Activated T-cell treated with anti-CD3 and anti-CD28 coated beads, Interleukin-2, amount 50 U/mL, for 24 hours (primary cell): Measurements from ENCODE around the gene FRMD4B.

Experiments
- DNase-seq: peaks from one replicate; pipeline ENCODE4 v3.0.0-alpha.2; 2020
- H3K27ac Mint-ChIP-seq: 2 replicates; pipeline ENCODE4 v1.8.0; 2020; ENCODE audit warnings: mild to moderate bottlenecking, mixed read lengths
- H3K27me3 Mint-ChIP-seq: 2 replicates; pipeline ENCODE4 v1.8.0; 2020; ENCODE audit warnings: mixed read lengths
- H3K36me3 Mint-ChIP-seq: 2 replicates; pipeline ENCODE4 v1.8.0; 2020; ENCODE audit warnings: low read depth, mixed read lengths
- H3K4me1 Mint-ChIP-seq: 2 replicates; pipeline ENCODE4 v1.8.0; 2020; ENCODE audit warnings: low read depth, mixed read lengths
- H3K4me3 Mint-ChIP-seq: 2 replicates; pipeline ENCODE4 v1.8.0; 2020; ENCODE audit warnings: mild to moderate bottlenecking, moderate library complexity, mixed read lengths
- H3K9me3 Mint-ChIP-seq: 2 replicates; pipeline ENCODE4 v1.8.0; 2020; ENCODE audit warnings: mixed read lengths

Gene FRMD4B

DNA sequence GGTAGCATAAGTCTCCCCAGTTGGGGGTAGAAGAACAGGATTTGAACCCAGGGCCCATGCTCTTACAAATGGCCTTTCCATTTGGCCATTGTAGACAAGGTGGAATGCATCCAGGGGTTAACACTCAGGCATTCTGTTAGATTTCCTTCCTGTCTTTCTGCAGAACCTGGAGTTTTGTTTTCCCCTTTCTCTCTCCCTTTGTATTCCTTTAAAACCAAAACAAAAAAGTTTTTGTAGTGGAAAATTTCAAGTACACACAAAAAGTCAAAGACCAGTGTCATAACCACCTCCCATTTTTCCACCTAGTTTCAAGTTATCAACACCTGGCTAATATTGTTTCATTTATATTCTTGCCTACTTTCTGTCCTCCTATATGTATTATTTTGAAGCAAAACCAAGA lies 26.0 kb downstream of the FRMD4B start:
- DNase-seq = no peak
- Mint-ChIP-seq H3K27me3 (no peaks in the 10 kb centered on the region), H3K9me3 (no peaks in the 10 kb centered on the region), H3K4me1 (no peaks in the 10 kb centered on the region), H3K27ac (no peak overlapping the region), H3K4me3 (no peak overlapping the region), H3K36me3 (no peaks in the 10 kb centered on the region)

DNA sequence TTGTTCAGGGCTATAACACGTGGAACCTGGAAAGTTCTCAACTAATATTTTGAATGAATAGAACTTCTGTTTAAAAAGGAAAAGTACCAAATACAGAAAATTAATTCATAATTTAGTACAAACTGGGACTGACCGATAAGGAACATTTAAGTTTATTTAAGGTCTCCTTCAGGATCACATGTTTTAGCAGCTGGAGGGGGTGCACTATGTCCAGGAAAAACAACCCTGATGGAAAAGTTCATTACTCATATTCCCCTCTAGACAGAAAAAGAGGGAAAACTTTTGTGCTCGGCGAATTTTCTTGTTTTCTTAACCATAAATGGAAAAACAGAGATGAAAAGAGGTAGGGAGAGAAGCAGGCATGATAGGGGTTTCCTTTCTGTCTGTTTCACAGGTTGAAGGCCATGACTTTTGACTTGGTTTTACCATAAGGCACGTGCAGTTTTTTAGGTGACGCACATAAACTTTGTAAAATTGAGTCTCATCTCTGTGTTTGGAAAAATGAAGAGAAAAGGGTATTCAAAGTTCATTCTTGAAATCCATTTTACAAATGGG lies 26.5 kb downstream of the FRMD4B start:
- no peaks in the 10 kb centered on the region for H3K36me3 Mint-ChIP-seq
- H3K4me3 Mint-ChIP-seq = no peak overlapping the region
- H3K27me3 Mint-ChIP-seq = peaks cover 2% of the 10 kb centered on the region
- H3K27ac Mint-ChIP-seq = no peak overlapping the region
- no peaks in the 10 kb centered on the region for H3K9me3 Mint-ChIP-seq
- peaks cover 1% of the 10 kb centered on the region for H3K4me1 Mint-ChIP-seq
- DNase-seq = no peak

DNA sequence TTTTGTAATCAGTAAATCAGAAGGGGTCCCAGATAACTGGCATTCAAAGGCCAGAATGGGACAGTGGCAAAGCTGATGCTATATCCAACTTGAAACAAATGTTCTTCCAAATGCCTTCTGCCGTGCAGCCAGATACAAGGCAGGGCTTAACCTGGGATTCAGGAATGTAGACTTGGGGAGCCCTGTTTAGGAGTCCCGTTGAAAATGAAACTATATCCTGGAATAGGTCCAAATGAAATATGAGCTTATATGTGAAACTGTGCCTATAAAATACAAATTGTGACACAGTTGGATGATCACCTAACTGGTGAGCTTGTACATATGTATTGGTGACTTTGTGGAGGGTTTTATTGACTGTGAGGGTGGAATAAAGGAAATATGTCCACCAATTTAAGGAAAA lies 28.7 kb downstream of the FRMD4B start:
- peaks cover 18% of the 10 kb centered on the region for H3K27me3 Mint-ChIP-seq
- DNase-seq = no peak
- H3K4me1 Mint-ChIP-seq = peaks cover 19% of the 10 kb centered on the region
- H3K9me3 Mint-ChIP-seq = no peaks in the 10 kb centered on the region
- no peak overlapping the region for H3K27ac Mint-ChIP-seq
- H3K4me3 Mint-ChIP-seq = no peak overlapping the region
- no peaks in the 10 kb centered on the region for H3K36me3 Mint-ChIP-seq

DNA sequence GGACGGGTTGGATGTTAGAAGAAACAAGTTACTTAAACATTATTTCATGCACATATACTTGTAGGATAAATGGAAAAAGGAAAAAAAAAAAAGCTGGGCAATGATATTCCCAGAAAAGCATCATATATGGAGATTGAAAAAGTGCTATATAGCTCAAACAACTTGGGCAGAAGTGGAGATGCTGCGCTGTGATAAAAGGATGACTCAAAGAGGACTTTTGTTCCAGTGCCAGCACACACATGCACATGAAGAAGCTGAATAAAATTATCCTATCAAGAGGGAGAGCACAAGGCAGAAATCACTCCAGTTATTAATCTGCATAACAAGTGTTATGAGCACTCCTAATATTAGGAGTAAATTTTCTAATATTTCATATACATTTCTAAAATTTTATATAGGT lies 30.9 kb downstream of the FRMD4B start:
- DNase-seq = no peak
- Mint-ChIP-seq H3K9me3 (no peaks in the 10 kb centered on the region), H3K27ac (no peak overlapping the region), H3K4me3 (no peak overlapping the region), H3K36me3 (no peaks in the 10 kb centered on the region), H3K4me1 (peaks cover 19% of the 10 kb centered on the region), H3K27me3 (peaks cover 28% of the 10 kb centered on the region)

DNA sequence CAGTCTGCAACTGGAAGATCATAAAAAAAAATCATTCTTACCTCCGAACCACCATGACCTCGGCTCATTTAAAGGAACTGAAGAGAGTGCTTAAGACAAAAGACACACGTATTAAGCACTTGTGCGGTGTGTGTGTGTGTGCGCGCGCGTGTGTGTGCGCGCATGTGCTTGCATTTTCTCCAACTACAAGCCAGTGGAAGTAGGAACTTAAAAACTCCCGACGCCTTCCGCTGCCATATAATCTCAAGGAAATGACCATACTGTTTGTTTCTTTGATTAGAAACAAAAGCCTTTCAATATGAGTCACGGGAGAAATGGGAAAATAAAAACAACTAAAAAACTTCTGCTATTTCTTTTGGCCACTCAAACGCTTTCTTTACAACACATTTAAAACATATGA lies 32.4 kb downstream of the FRMD4B start:
- no peak for DNase-seq
- Mint-ChIP-seq H3K4me3 (peak overlapping the region; percentile 54), H3K27ac (peak overlapping the region; percentile 13), H3K4me1 (peaks cover 19% of the 10 kb centered on the region), H3K9me3 (no peaks in the 10 kb centered on the region), H3K27me3 (peaks cover 30% of the 10 kb centered on the region), H3K36me3 (no peaks in the 10 kb centered on the region)

DNA sequence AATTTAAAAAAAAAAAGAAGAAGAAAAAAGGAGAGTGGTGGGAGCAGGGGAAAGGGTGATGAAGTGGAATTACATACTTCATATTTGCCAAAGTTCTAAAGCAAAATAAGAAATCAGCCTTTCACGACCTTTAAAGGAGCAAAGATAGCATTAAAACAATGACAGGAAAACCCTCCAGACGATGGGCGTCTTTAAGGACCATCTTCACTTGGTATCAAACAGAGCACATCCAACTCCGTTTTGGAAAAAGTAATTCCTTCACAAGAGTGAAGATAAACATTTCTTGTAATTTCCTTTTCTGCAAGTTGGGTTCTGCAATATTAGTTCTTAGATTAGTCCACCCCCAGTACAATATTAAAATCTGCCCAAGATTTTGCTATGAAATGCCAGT lies 32.8 kb downstream of the FRMD4B start:
- Mint-ChIP-seq H3K27me3 (peaks cover 32% of the 10 kb centered on the region), H3K27ac (no peak overlapping the region), H3K9me3 (no peaks in the 10 kb centered on the region), H3K4me3 (peak overlapping the region; percentile 54), H3K36me3 (no peaks in the 10 kb centered on the region), H3K4me1 (peaks cover 19% of the 10 kb centered on the region)
- DNase-seq = no peak

DNA sequence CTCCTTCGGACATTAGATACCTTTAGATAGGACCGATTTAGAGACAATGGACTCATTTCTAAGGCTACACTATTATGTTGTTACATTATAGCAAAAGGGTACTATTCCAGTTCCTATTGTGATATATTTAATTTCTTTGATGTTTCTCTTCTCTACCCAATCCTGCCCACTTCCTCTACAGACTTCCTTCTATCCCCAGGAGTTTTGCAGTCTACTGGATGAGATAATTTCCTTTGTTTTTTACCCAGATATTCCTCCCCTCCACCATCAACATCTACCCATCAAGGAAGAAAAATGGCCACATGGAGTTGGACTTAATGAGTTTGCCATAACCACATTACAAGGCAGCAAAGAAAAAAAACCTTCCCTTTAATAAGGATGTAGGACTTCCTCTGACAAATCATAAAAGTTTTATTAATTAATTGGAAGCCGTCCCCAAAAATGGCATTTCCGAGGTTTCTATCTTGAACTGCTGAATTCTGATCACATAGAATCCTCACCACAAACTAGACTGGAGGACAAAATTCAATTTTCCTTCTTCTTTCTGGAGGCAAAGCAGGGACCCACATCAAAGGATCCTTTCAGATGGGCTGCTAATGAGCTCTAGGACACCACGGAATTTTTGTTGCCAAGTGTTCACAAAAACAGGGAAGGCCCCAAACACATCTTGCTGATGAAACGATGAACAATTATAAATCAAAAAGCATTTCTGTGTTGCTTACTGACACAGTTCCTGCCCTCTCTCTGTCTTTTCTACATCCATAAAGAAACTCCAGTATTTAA lies 33.4 kb downstream of the FRMD4B start:
- no peak for DNase-seq
- peaks cover 19% of the 10 kb centered on the region for H3K4me1 Mint-ChIP-seq
- no peak overlapping the region for H3K4me3 Mint-ChIP-seq
- H3K9me3 Mint-ChIP-seq = no peaks in the 10 kb centered on the region
- no peak overlapping the region for H3K27ac Mint-ChIP-seq
- H3K27me3 Mint-ChIP-seq = peaks cover 34% of the 10 kb centered on the region
- no peaks in the 10 kb centered on the region for H3K36me3 Mint-ChIP-seq

DNA sequence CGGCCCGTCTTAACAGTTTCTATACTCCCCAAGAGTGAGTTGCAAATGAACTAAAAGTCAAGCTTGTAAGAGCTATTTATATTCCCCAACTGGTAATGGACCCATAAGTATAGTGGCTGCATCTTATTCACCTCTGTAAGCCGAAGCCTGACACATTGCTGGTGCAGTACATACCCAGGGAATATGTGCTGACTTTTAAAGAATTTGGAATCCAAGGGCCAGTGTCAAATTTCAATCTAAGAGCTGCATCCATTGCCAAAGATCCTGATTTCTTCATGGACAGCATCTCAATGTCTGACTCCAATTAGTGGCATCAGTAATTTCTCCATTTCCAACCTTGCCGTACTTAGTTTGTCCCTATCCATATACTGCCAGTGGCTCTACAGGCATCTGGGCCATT lies 42.0 kb downstream of the FRMD4B start:
- no peaks in the 10 kb centered on the region for H3K4me1 Mint-ChIP-seq
- peaks cover 19% of the 10 kb centered on the region for H3K27me3 Mint-ChIP-seq
- H3K9me3 Mint-ChIP-seq = peaks cover 2% of the 10 kb centered on the region
- H3K4me3 Mint-ChIP-seq = no peak overlapping the region
- no peak overlapping the region for H3K27ac Mint-ChIP-seq
- no peak for DNase-seq
- H3K36me3 Mint-ChIP-seq = no peaks in the 10 kb centered on the region

DNA sequence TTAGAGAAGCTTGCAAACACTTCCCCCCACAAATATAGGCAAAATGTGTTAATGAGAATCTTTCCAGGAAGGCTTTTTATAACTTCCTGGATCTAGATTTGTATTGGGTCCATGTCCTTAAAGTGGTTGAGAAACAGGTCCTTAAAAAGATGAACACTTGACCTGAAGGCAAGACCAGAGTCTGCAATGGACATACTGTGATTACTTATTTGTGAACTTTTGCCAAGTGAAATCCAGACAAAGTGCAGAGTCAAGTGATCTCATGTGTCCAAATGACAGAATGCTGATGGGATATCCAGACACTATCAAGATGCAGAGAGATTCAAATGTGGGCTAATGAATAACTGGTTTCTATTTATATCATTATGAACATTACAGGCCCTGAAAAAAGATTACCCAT lies 43.8 kb downstream of the FRMD4B start:
- Mint-ChIP-seq H3K27me3 (peaks cover 9% of the 10 kb centered on the region), H3K4me1 (no peaks in the 10 kb centered on the region), H3K4me3 (no peak overlapping the region), H3K27ac (no peak overlapping the region), H3K36me3 (no peaks in the 10 kb centered on the region), H3K9me3 (peaks cover 2% of the 10 kb centered on the region)
- DNase-seq = no peak

DNA sequence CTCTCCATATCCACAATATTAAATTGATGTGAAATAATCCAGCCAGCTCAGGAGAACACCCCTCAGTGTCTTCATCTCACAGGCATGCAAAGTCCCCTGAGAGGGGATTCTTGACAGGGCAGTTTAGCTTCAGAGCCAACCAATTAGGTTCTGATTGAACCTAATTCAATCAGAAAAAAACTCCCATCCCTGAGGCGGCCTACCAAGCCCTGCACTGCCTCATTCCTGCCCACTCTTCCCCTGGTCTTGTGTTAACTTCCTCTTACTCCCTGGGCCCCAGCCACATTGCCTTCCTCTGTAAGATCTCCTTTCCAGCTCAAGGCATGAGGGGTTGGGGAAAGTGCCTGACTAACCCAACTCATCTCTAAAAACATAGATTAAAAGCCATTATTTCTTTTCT lies 46.1 kb downstream of the FRMD4B start:
- H3K4me1 Mint-ChIP-seq = no peaks in the 10 kb centered on the region
- no peak overlapping the region for H3K4me3 Mint-ChIP-seq
- H3K36me3 Mint-ChIP-seq = no peaks in the 10 kb centered on the region
- H3K27ac Mint-ChIP-seq = no peak overlapping the region
- DNase-seq = no peak
- peaks cover 2% of the 10 kb centered on the region for H3K27me3 Mint-ChIP-seq
- H3K9me3 Mint-ChIP-seq = no peaks in the 10 kb centered on the region

DNA sequence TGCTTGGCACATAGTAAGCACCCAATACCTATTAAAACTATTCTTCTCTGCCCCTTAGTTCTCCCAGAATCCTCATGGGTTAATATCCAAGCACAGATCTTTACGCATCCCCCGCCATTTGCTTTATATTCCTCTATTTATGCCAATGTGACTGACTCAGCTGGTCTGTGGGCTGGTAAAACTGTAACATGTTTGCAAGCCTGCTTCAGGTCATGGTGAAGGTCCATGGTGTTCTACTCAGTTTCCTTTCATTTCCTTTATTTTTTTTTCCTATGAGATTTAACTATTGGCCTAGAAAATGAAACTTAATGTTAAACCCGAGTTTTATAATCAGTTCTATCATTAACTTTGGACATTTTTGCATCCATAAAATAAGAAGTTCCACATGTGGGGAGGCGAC lies 47.0 kb downstream of the FRMD4B start:
- Mint-ChIP-seq H3K4me3 (no peak overlapping the region), H3K36me3 (no peaks in the 10 kb centered on the region), H3K27ac (no peak overlapping the region), H3K9me3 (no peaks in the 10 kb centered on the region), H3K27me3 (no peaks in the 10 kb centered on the region), H3K4me1 (no peaks in the 10 kb centered on the region)
- DNase-seq = no peak

DNA sequence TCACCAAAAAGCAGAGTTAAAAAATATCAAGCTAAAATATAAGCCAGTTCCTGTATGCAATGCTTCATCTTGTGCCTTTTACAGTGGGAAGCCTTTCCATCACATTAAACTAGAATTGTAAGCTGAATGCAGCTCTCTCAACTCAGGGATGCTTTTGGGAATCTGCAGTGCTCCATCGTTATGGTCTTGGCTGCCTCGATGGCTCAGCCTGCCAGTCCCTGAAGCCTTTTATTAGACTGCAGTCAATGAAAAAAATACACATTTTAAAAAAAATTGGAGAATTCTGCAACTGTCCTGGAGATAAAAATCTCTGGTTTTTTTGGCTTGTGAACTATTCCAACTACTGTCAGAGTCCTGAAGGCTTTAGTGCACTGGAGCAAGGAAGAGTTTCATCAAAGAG lies 53.0 kb downstream of the FRMD4B start:
- Mint-ChIP-seq H3K27me3 (no peaks in the 10 kb centered on the region), H3K36me3 (no peaks in the 10 kb centered on the region), H3K4me1 (peaks cover 10% of the 10 kb centered on the region), H3K9me3 (peaks cover 3% of the 10 kb centered on the region), H3K27ac (no peak overlapping the region), H3K4me3 (no peak overlapping the region)
- DNase-seq = no peak

DNA sequence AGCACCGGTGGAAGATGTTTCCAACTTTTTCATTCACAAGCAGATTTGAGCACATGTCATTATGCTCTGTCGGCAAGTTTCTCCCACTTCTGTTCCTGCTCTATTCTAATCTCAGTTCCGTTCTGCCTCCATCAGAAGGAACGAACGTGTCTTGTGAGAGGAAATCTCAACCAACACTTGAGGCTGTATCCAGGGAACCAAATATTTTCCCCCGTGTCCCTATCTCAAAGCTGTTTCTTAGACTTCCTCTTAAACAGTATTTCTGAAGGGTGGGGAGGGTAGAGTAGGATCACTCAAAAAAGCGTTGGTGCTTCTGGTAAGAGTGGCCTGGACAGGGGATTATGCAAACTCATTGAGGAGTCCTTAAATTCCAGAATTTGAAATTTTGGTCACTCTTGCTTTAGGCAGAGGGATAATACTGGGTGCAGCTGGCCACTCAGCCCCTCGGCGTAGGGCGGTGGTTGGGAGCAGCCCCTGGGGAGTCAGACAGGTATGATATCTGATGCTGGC lies 54.9 kb downstream of the FRMD4B start:
- H3K27me3 Mint-ChIP-seq = no peaks in the 10 kb centered on the region
- peaks cover 3% of the 10 kb centered on the region for H3K9me3 Mint-ChIP-seq
- no peak overlapping the region for H3K4me3 Mint-ChIP-seq
- H3K36me3 Mint-ChIP-seq = no peaks in the 10 kb centered on the region
- no peak overlapping the region for H3K27ac Mint-ChIP-seq
- peaks cover 30% of the 10 kb centered on the region for H3K4me1 Mint-ChIP-seq
- DNase-seq = no peak

DNA sequence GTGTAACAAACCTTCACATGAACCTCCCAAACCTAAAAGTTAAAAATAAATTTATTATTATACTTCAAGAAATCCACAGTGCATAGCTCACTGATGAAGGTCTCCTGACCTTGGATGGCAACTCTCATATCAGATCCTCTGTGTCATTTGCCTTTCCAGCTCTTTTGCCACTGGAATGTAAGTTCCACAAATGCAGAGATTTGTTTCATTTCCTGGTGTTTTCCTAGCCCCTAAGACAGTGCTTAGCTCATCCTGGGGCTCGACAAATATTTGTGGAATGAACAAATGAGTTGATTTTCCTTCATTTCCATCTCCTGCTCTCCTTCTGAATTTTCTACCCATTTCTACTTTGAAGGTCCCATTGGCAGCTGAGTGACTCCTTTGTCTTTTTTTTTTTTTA lies 56.0 kb downstream of the FRMD4B start:
- peaks cover 40% of the 10 kb centered on the region for H3K4me1 Mint-ChIP-seq
- H3K9me3 Mint-ChIP-seq = peaks cover 3% of the 10 kb centered on the region
- H3K4me3 Mint-ChIP-seq = no peak overlapping the region
- DNase-seq = no peak
- H3K27ac Mint-ChIP-seq = no peak overlapping the region
- H3K27me3 Mint-ChIP-seq = no peaks in the 10 kb centered on the region
- H3K36me3 Mint-ChIP-seq = no peaks in the 10 kb centered on the region

DNA sequence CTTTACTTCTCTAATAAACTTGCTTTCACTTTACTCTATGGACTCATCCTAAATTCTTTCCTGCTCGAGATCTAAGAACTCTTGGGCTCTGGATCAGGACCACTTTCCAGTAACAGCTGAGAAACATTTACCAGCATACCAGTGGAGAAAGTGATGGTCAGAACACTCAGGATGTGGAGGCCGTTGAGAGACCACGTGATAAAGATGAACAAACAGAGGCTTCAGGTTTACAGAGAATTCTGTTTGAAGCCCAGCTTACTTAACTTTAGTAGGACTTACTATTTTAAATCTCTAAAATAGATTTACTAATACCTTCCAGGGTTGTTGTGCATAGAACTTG lies 57.0 kb downstream of the FRMD4B start:
- no peak overlapping the region for H3K4me3 Mint-ChIP-seq
- no peaks in the 10 kb centered on the region for H3K36me3 Mint-ChIP-seq
- DNase-seq = no peak
- peaks cover 3% of the 10 kb centered on the region for H3K9me3 Mint-ChIP-seq
- no peaks in the 10 kb centered on the region for H3K27me3 Mint-ChIP-seq
- H3K27ac Mint-ChIP-seq = peak overlapping the region; percentile 90
- peaks cover 45% of the 10 kb centered on the region for H3K4me1 Mint-ChIP-seq
